ENCODE measurements around the gene CCDC33.

CCDC33 gene

GRCh38 chr15:74272812-74273211 is 36.7 kb downstream of the CCDC33 start:
- no peak for TF ChIP-seq ZFX (IDR thresholded peaks at IDR 0.05; ENCODE audit: borderline replicate concordance)
- TF ChIP-seq CTCF (IDR thresholded peaks at IDR 0.05): no peak
- H3K27ac ChIP-seq: no peak overlapping the region

GRCh38 chr15:74274470-74275038 is 38.4 kb downstream of the CCDC33 start:
- no peak overlapping the region for H3K27ac ChIP-seq
- TF ChIP-seq ZFX (IDR thresholded peaks at IDR 0.05; ENCODE audit: borderline replicate concordance) (no peak), CTCF (IDR thresholded peaks at IDR 0.05) (no peak)

GRCh38 chr15:74275957-74276356 is 39.8 kb downstream of the CCDC33 start:
- TF ChIP-seq ZFX (IDR thresholded peaks at IDR 0.05; ENCODE audit: borderline replicate concordance): no peak
- TF ChIP-seq CTCF (IDR thresholded peaks at IDR 0.05): no peak
- H3K27ac ChIP-seq: no peak overlapping the region

- H3K27ac ChIP-seq: no peak overlapping the region
- TF ChIP-seq CTCF (IDR thresholded peaks at IDR 0.05) (no peak), ZFX (IDR thresholded peaks at IDR 0.05; ENCODE audit: borderline replicate concordance) (no peak)
Observed at GRCh38 chr15:74276560-74276959, 40.4 kb downstream of the CCDC33 start.

- H3K27ac ChIP-seq: no peak overlapping the region
- TF ChIP-seq ZFX (IDR thresholded peaks at IDR 0.05; ENCODE audit: borderline replicate concordance): no peak
Observed at GRCh38 chr15:74277242-74277810, 41.2 kb downstream of the CCDC33 start.

GRCh38 chr15:74278207-74278606 is 42.1 kb downstream of the CCDC33 start:
- no peak for TF ChIP-seq ZFX (IDR thresholded peaks at IDR 0.05; ENCODE audit: borderline replicate concordance)
- H3K27ac ChIP-seq: no peak overlapping the region

GRCh38 chr15:74281147-74282133 is 45.3 kb downstream of the CCDC33 start:
- no peak overlapping the region for H3K27ac ChIP-seq
- TF ChIP-seq CTCF (IDR thresholded peaks at IDR 0.05) (no peak), ZFX (IDR thresholded peaks at IDR 0.05; ENCODE audit: borderline replicate concordance) (no peak)

- H3K27ac ChIP-seq: no peak overlapping the region
- TF ChIP-seq CTCF (IDR thresholded peaks at IDR 0.05) (no peak), ZFX (IDR thresholded peaks at IDR 0.05; ENCODE audit: borderline replicate concordance) (no peak)
Observed at GRCh38 chr15:74283368-74283767, 47.2 kb downstream of the CCDC33 start.
